ENCODE data around the gene XPR1. TPM values are rescaled to one million over a fixed set of nuclear protein-coding genes. Genes with fewer than 3 reads are reported as not detected.
A peak's percentile ranks its signal among the peaks of the same experiment; 100 is the strongest.
"Not testable (repeated sequence)": the region's sequence is repeated elsewhere in the genome, so short reads cannot be mapped to it uniquely, and the experiment has no call there.

The XPR1 gene
- total RNA-seq, 1 experiment from 2014 or later = 39.7 TPM

- TF ChIP-seq CTCF (IDR thresholded peaks at IDR 0.05; ENCODE audit: unreplicated experiment) = no peak
- no peak for DNase-seq (ENCODE audit: unreplicated experiment)
- BruUV-seq (replicated peaks) = no TSS peak
- intact Hi-C loops (cut with micrococcal nuclease) = no loop called here
- H3K27me3 Mint-ChIP-seq (ENCODE audit: insufficient read depth, unreplicated experiment) = no peaks in the 10 kb centered on the region
- ChIA-PET POLR2A (no interaction called here), CTCF (interaction anchor here (0.6 to 0.7 kb wide), 3 partner anchors 20 to 496 kb away, joined by 3 to 7 read pairs (median 4); no protein-coding TSS in a partner anchor)
- H3K27ac Mint-ChIP-seq (ENCODE audit: low read depth, unreplicated experiment) = no peak overlapping the region
- H3K36me3 Mint-ChIP-seq (ENCODE audit: insufficient read depth, unreplicated experiment) = no peaks in the 10 kb centered on the region
- peaks cover 12% of the 10 kb centered on the region for H3K4me1 Mint-ChIP-seq (ENCODE audit: insufficient read depth, unreplicated experiment)
- H3K9me3 Mint-ChIP-seq (ENCODE audit: unreplicated experiment) = peaks cover 20% of the 10 kb centered on the region
- no peak overlapping the region for H3K4me3 Mint-ChIP-seq (ENCODE audit: unreplicated experiment)
These were observed 40.7 kb downstream of the XPR1 start for GRCh38 chr1:180672505-180672904.

- Mint-ChIP-seq H3K9me3 (ENCODE audit: unreplicated experiment) (peaks cover 20% of the 10 kb centered on the region), H3K4me1 (ENCODE audit: insufficient read depth, unreplicated experiment) (peaks cover 16% of the 10 kb centered on the region), H3K27me3 (ENCODE audit: insufficient read depth, unreplicated experiment) (no peaks in the 10 kb centered on the region), H3K4me3 (ENCODE audit: unreplicated experiment) (no peak overlapping the region), H3K27ac (ENCODE audit: low read depth, unreplicated experiment) (peak overlapping the region; percentile 55), H3K36me3 (ENCODE audit: insufficient read depth, unreplicated experiment) (no peaks in the 10 kb centered on the region)
- DNase-seq (ENCODE audit: unreplicated experiment) = peak; percentile 10
- intact Hi-C loops (cut with micrococcal nuclease) = no loop called here
- CTCF ChIA-PET = interaction anchor here (0.5 to 1.1 kb wide), 7 partner anchors 13 to 748 kb away, joined by 3 to 7 read pairs (median 3); no protein-coding TSS in a partner anchor
- no TSS peak for BruUV-seq (replicated peaks)
- POLR2A ChIA-PET = interaction anchor here (0.6 to 1.2 kb wide), 5 partner anchors 15 to 176 kb away, joined by 3 read pairs; no protein-coding TSS in a partner anchor
- no peak for TF ChIP-seq CTCF (IDR thresholded peaks at IDR 0.05; ENCODE audit: unreplicated experiment)
These were observed 43.0 kb downstream of the XPR1 start for GRCh38 chr1:180674603-180675530.

- ChIA-PET POLR2A (interaction anchor here (1.0 kb wide), 1 partner anchor 38 kb away, joined by 3 read pairs; no protein-coding TSS in a partner anchor), CTCF (interaction anchor here (0.6 kb wide), 1 partner anchor 131 kb away, joined by 3 read pairs; no protein-coding TSS in a partner anchor)
- peak overlapping the region; percentile 55 for H3K27ac Mint-ChIP-seq (ENCODE audit: low read depth, unreplicated experiment)
- peaks cover 13% of the 10 kb centered on the region for H3K9me3 Mint-ChIP-seq (ENCODE audit: unreplicated experiment)
- intact Hi-C loops (cut with micrococcal nuclease) = no loop called here
- no peaks in the 10 kb centered on the region for H3K27me3 Mint-ChIP-seq (ENCODE audit: insufficient read depth, unreplicated experiment)
- TF ChIP-seq CTCF (IDR thresholded peaks at IDR 0.05; ENCODE audit: unreplicated experiment) = no peak
- H3K36me3 Mint-ChIP-seq (ENCODE audit: insufficient read depth, unreplicated experiment) = no peaks in the 10 kb centered on the region
- BruUV-seq (replicated peaks) = no TSS peak
- H3K4me3 Mint-ChIP-seq (ENCODE audit: unreplicated experiment) = no peak overlapping the region
- DNase-seq (ENCODE audit: unreplicated experiment) = peak; percentile 51
- peaks cover 23% of the 10 kb centered on the region for H3K4me1 Mint-ChIP-seq (ENCODE audit: insufficient read depth, unreplicated experiment)
These were observed 43.8 kb downstream of the XPR1 start for GRCh38 chr1:180675586-180675985.

- H3K36me3 Mint-ChIP-seq (ENCODE audit: insufficient read depth, unreplicated experiment) = no peaks in the 10 kb centered on the region
- H3K4me1 Mint-ChIP-seq (ENCODE audit: insufficient read depth, unreplicated experiment) = peaks cover 16% of the 10 kb centered on the region
- peak; percentile 96 for DNase-seq (ENCODE audit: unreplicated experiment)
- no peak overlapping the region for H3K4me3 Mint-ChIP-seq (ENCODE audit: unreplicated experiment)
- ChIA-PET POLR2A (interaction anchor here (0.7 kb wide), 1 partner anchor 15 kb away, joined by 3 read pairs; no protein-coding TSS in a partner anchor), CTCF (no interaction called here)
- BruUV-seq (replicated peaks) = no TSS peak
- H3K27me3 Mint-ChIP-seq (ENCODE audit: insufficient read depth, unreplicated experiment) = no peaks in the 10 kb centered on the region
- peak overlapping the region; percentile 31 for H3K27ac Mint-ChIP-seq (ENCODE audit: low read depth, unreplicated experiment)
- intact Hi-C loops (cut with micrococcal nuclease) = no loop called here
- no peak for TF ChIP-seq CTCF (IDR thresholded peaks at IDR 0.05; ENCODE audit: unreplicated experiment)
- H3K9me3 Mint-ChIP-seq (ENCODE audit: unreplicated experiment) = no peaks in the 10 kb centered on the region
These were observed 48.8 kb downstream of the XPR1 start for GRCh38 chr1:180680558-180681144.

- BruUV-seq (replicated peaks); intact Hi-C loops (cut with micrococcal nuclease); DNase-seq (ENCODE audit: unreplicated experiment); H3K9me3 Mint-ChIP-seq (ENCODE audit: unreplicated experiment); H3K36me3 Mint-ChIP-seq (ENCODE audit: insufficient read depth, unreplicated experiment); H3K27ac Mint-ChIP-seq (ENCODE audit: low read depth, unreplicated experiment); H3K4me3 Mint-ChIP-seq (ENCODE audit: unreplicated experiment); H3K27me3 Mint-ChIP-seq (ENCODE audit: insufficient read depth, unreplicated experiment): not testable (repeated sequence)
- CTCF ChIA-PET = interaction anchor here (0.7 kb wide), 1 partner anchor 555 kb away, joined by 4 read pairs; no protein-coding TSS in a partner anchor
- POLR2A ChIA-PET = interaction anchor here (0.6 to 1.1 kb wide), 2 partner anchors 31 to 167 kb away, joined by 3 read pairs; no protein-coding TSS in a partner anchor
- H3K4me1 Mint-ChIP-seq (ENCODE audit: insufficient read depth, unreplicated experiment) = peaks cover 16% of the 10 kb centered on the region
These were observed 51.3 kb downstream of the XPR1 start for GRCh38 chr1:180683117-180683516.
